Prostate gland (tissue), 2 donors: ENCODE measurements around the gene UBA52. TPM values are rescaled to one million over a fixed set of nuclear protein-coding genes. Genes with fewer than 3 reads are reported as not detected.
"Not testable (repeated sequence)": the region's sequence is repeated elsewhere in the genome, so short reads cannot be mapped to it uniquely, and the experiment has no call there.

Experiments
- DNase-seq: peaks from one replicate; pipeline ENCODE4 v3.0.0-alpha.2; 2019; ENCODE audit warnings: low spot score
- H3K27ac ChIP-seq, 2 donors: fragments of 200-600 bp; sonication (generic); 2 replicates each; pipeline ENCODE4 v1.5.1; 2017 to 2019
- H3K27me3 ChIP-seq: fragments of 200-600 bp; sonication (generic); replicated peaks from 2 replicates; pipeline ENCODE4 v1.5.1; 2019; ENCODE audit not compliant: insufficient read depth
- H3K36me3 ChIP-seq, 2 donors: fragments of 200-600 bp; sonication (generic); 1 replicate in 1 of 2; 2 replicates in 1 of 2; pipeline versions ENCODE4 v1.5.1 to v1.8.1; 2017 to 2019
- H3K4me1 ChIP-seq: fragments of 200-600 bp; sonication (generic); replicated peaks from 2 replicates; pipeline ENCODE4 v1.5.1; 2019
- H3K4me3 ChIP-seq, 2 donors: fragments of 200-600 bp; sonication (generic); 2 replicates each; pipeline ENCODE4 v1.5.1; 2017 to 2019
- H3K9me3 ChIP-seq: fragments of 200-600 bp; sonication (generic); 2 replicates; pipeline ENCODE4 v1.5.1; 2017
- POLR2A ChIP-seq: fragments of 450-650 bp; IDR thresholded peaks from one replicate; pipeline ENCODE4 v1.6.1; 2016; ENCODE audit warnings: antibody characterized with exemption, mild to moderate bottlenecking
- POLR2AphosphoS5 ChIP-seq: sonication (generic); formaldehyde crosslinking; IDR thresholded peaks from one replicate; pipeline ENCODE4 v1.6.1; 2017; ENCODE audit warnings: antibody characterized with exemption
- WGBS: methylation state at CpG from one replicate; pipeline ENCODE4 v1.1.5; 2018; 5-methylcytosine and 5-hydroxymethylcytosine counted together
- intact Hi-C: fragments of 100-400 bp; cut with DNase I; formaldehyde crosslinking; loops from one replicate; pipeline ENCODE4 v1.14.2; 2022
- total RNA-seq, 2 donors: library from RNA; depleted of rRNA; stranded (reverse); fragments of >200 nt; gene quantifications; one replicate each; pipeline ENCODE4 v1.1.0, GENCODE V29; 2016
- TF ChIP-seq, protein P1 (sequence below), 4 experiments: fragments of 200-600 bp in 2 of 4; fragments of 450-650 bp in 2 of 4; sonication (generic) in 2 of 4; IDR thresholded peaks; 1 replicate in 3 of 4; 2 replicates in 1 of 4; pipeline ENCODE4 v1.5.1; 2016 to 2019; ENCODE audit warnings: antibody characterized with exemption in 4 of 4, mild to moderate bottlenecking in 2 of 4, moderate library complexity in 2 of 4

The UBA52 gene
- total RNA-seq, 2 donors from 2014 or later = 646 to 738 TPM

DNA sequence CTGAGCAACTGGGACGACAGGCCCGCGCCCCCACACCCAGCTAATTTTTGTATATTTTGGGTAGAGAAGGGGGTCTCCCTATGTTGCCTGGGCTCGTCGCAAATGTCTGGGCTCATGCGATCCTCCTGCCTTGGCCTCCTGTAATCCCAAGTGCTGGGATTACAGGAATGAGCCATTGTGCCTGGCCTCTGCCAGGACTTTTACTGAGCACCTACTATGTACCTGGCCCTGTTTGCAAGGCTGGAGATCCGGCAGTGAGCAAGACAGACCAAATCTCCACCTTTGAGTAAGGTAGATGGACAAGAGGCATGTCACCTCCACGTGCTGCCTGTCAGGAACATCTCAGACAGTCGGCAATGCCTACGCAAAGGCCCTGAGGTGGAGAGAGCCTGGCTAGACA is 35.2 kb upstream of the UBA52 start:
- no peak overlapping the region for H3K27ac ChIP-seq
- no peak overlapping the region for H3K4me3 ChIP-seq
- H3K27me3 ChIP-seq = no peaks in the 10 kb centered on the region
- DNase-seq = no peak
- no peaks in the 10 kb centered on the region for H3K4me1 ChIP-seq
- WGBS = 94% methylated on average over 10 of the region's 10 CpGs
- no peak for TF ChIP-seq POLR2A
- TF ChIP-seq, protein P1, sequence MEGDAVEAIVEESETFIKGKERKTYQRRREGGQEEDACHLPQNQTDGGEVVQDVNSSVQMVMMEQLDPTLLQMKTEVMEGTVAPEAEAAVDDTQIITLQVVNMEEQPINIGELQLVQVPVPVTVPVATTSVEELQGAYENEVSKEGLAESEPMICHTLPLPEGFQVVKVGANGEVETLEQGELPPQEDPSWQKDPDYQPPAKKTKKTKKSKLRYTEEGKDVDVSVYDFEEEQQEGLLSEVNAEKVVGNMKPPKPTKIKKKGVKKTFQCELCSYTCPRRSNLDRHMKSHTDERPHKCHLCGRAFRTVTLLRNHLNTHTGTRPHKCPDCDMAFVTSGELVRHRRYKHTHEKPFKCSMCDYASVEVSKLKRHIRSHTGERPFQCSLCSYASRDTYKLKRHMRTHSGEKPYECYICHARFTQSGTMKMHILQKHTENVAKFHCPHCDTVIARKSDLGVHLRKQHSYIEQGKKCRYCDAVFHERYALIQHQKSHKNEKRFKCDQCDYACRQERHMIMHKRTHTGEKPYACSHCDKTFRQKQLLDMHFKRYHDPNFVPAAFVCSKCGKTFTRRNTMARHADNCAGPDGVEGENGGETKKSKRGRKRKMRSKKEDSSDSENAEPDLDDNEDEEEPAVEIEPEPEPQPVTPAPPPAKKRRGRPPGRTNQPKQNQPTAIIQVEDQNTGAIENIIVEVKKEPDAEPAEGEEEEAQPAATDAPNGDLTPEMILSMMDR (IDR thresholded peaks at IDR 0.05) = no peak
- TF ChIP-seq POLR2AphosphoS5 = no peak
- peaks cover 8 to 14% of the 10 kb centered on the region in 2 donors for H3K36me3 ChIP-seq
- intact Hi-C loops = no loop called here
- no peaks in the 10 kb centered on the region for H3K9me3 ChIP-seq

DNA sequence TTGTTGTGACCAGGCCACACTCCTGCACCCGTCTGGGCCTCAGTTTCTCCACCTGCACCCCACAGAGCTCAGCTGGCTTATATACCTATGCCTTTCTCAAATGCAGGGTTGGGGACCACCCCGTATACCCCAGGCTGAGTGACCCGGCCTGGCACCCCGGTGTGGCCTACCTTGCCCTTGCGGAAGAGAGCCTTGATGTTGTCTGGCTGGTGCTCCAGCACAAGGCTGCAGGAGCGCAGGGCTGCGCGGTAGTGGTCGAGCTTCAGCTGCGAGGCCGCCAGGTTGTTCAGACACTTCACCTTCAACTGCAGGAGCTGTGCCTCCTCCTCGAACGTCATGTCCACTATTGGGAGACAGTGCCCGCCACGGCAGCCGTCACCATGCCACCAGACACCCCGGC is 34.2 kb upstream of the UBA52 start:
- Histone ChIP-seq H3K4me3 (no peak overlapping the region), H3K4me1 (peaks cover 4% of the 10 kb centered on the region), H3K27ac (no peak overlapping the region), H3K9me3 (no peaks in the 10 kb centered on the region), H3K36me3 (peaks cover 8 to 13% of the 10 kb centered on the region in 2 donors), H3K27me3 (no peaks in the 10 kb centered on the region)
- DNase-seq = no peak
- intact Hi-C loops = no loop called here
- no peak for TF ChIP-seq POLR2A
- TF ChIP-seq, protein P1 (IDR thresholded peaks at IDR 0.05) = no peak
- TF ChIP-seq POLR2AphosphoS5 = no peak
- WGBS = 96% methylated on average over 14 of the region's 17 CpGs

DNA sequence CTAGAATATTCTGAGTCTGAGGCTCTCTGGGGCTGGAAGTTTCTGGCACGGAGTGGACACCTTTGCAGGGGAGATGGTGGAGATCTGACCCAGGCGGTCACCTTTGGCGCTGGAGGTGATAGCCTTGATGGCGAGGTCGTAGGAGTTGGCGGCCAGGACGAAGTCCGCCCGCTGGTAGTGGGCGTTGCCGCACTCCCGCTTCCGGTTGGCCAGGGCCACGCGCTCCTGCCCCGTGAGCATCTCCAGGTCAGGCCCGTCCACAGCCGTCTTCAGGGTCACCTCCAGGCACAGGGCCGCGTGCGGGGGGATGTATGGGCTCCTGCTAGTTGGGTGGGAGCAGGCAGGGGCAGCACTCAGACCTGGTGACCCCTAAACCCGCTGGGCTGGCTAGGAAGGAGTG is 33.5 kb upstream of the UBA52 start:
- peaks cover 3 to 6% of the 10 kb centered on the region in 2 donors for H3K36me3 ChIP-seq
- no peaks in the 10 kb centered on the region for H3K27me3 ChIP-seq
- intact Hi-C loops = no loop called here
- TF ChIP-seq POLR2A (no peak), POLR2AphosphoS5 (no peak)
- TF ChIP-seq, protein P1 (IDR thresholded peaks at IDR 0.05) = no peak
- H3K4me3 ChIP-seq = no peak overlapping the region
- no peak overlapping the region for H3K27ac ChIP-seq
- H3K4me1 ChIP-seq = peaks cover 5% of the 10 kb centered on the region
- WGBS = 95% methylated on average over 22 of the region's 22 CpGs
- no peaks in the 10 kb centered on the region for H3K9me3 ChIP-seq
- DNase-seq = no peak

DNA sequence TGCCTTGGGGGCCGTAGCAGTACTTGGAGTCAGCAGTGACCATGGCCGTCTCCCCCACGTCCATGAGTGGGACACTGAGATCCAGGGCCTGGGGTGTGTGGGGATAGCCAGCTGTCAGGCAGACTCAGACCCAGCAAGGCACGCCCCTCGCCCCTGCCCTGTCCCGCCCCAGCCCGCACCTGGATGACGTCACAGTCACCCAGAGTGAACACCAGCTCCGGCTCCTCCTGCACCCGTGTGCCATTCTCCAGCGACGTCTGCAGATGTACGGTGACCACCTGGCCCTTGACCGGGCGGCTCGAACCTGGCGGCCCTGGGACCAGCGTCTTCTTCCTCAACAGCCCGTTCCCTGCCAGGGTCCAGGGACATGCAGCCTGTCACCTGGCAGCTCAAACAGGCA is 32.3 kb upstream of the UBA52 start:
- Histone ChIP-seq H3K9me3 (no peaks in the 10 kb centered on the region), H3K4me3 (no peak overlapping the region), H3K4me1 (peaks cover 5% of the 10 kb centered on the region), H3K36me3 (peaks cover 3 to 5% of the 10 kb centered on the region in 2 donors), H3K27me3 (no peaks in the 10 kb centered on the region), H3K27ac (no peak overlapping the region)
- 94% methylated on average over 19 of the region's 19 CpGs for WGBS
- no peak for TF ChIP-seq POLR2AphosphoS5
- TF ChIP-seq, protein P1 (IDR thresholded peaks at IDR 0.05) = no peak
- no peak for TF ChIP-seq POLR2A
- DNase-seq = no peak
- intact Hi-C loops = no loop called here

DNA sequence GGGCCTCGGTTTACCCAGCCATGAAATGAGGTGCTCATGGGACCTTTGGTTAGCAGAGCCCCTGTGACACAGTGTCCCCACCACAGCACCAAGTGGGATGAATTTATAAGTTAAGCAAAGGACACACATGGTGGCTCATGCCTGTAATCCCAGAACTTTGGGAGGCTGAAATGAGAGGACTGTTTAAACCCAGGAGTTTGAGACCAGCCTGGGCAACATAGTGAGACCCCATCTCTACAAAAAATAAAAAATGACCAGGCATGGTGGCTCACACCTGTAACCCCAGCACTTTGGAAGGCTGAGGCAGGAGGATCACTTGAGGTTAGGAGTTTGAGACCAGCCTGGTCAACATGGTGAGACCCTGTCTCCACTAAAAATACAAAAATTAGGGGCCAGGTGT is 31.5 kb upstream of the UBA52 start:
- WGBS = 94% methylated on average over 1 of the region's 1 CpG
- intact Hi-C loops, H3K36me3 ChIP-seq, H3K4me1 ChIP-seq, H3K9me3 ChIP-seq, H3K27ac ChIP-seq, DNase-seq, H3K4me3 ChIP-seq, H3K27me3 ChIP-seq: not testable (repeated sequence)
